HT-29 (cell line): ENCODE results near the gene LRRC74A. TPM values are rescaled to one million over a fixed set of nuclear protein-coding genes. Genes with fewer than 3 reads are reported as not detected.

Experiments used
- DNase-seq: peaks from one replicate; pipeline ENCODE4 v3.0.0-alpha.2; 2015; ENCODE audit warnings: low spot score
- total RNA-seq: library from RNA; depleted of rRNA; stranded (reverse); fragments of >200 nt; shearing (Covaris generic); gene quantifications from 2 replicates; pipeline ENCODE4 v1.2.3, GENCODE V29; 2014

Gene LRRC74A
- total RNA-seq, 1 experiment from 2014 or later, result not detected

GRCh38 chr14:76846331-76847047 is 20.3 kb downstream of the LRRC74A start:
- no peak for DNase-seq

GRCh38 chr14:76848879-76849278 is 22.7 kb downstream of the LRRC74A start:
- DNase-seq, result no peak

GRCh38 chr14:76855066-76855465 is 28.9 kb downstream of the LRRC74A start:
- no peak for DNase-seq

- no peak for DNase-seq
Measured at GRCh38 chr14:76856769-76857168, 30.6 kb downstream of the LRRC74A start.

- DNase-seq, result no peak
Measured at GRCh38 chr14:76861574-76862255, 35.5 kb downstream of the LRRC74A start.

- DNase-seq, result no peak
Measured at GRCh38 chr14:76862546-76863282, 36.5 kb downstream of the LRRC74A start.

GRCh38 chr14:76863724-76864407 is 37.7 kb downstream of the LRRC74A start:
- peak; percentile 19 for DNase-seq

GRCh38 chr14:76866456-76866855 is 40.2 kb downstream of the LRRC74A start:
- no peak for DNase-seq

GRCh38 chr14:76867516-76868453 is 41.6 kb downstream of the LRRC74A start:
- DNase-seq, result no peak

- DNase-seq, result no peak
Measured at GRCh38 chr14:76868454-76869170, 42.4 kb downstream of the LRRC74A start.

- DNase-seq, result no peak
Measured at GRCh38 chr14:76870166-76870565, 44.0 kb downstream of the LRRC74A start.

GRCh38 chr14:76872796-76873432 is 46.7 kb downstream of the LRRC74A start:
- DNase-seq, result peak; percentile 49

- no peak for DNase-seq
Measured at GRCh38 chr14:76874734-76875133, 48.5 kb downstream of the LRRC74A start.

- DNase-seq, result peak; percentile 60
Measured at GRCh38 chr14:76876076-76876475, 49.9 kb downstream of the LRRC74A start.

GRCh38 chr14:76877871-76878270 is 51.7 kb downstream of the LRRC74A start:
- DNase-seq, result no peak

GRCh38 chr14:76880449-76880848 is 54.2 kb downstream of the LRRC74A start:
- DNase-seq, result no peak

GRCh38 chr14:76881348-76881747 is 55.1 kb downstream of the LRRC74A start:
- no peak for DNase-seq

GRCh38 chr14:76882651-76883050 is 56.4 kb downstream of the LRRC74A start:
- DNase-seq, result no peak

GRCh38 chr14:76883447-76883846 is 57.2 kb downstream of the LRRC74A start:
- DNase-seq, result no peak

- no peak for DNase-seq
Measured at GRCh38 chr14:76884394-76884793, 58.2 kb downstream of the LRRC74A start.
